GM10266 (cell line): ENCODE results near the gene DLGAP4.

Experiments
- DNase-seq: peaks from one replicate; pipeline ENCODE4 v3.0.0; 2012; ENCODE audit errors: extremely low spot score
- TF ChIP-seq, protein P1 (sequence below): IDR thresholded peaks from 2 replicates; pipeline ENCODE4 v1.5.1; 2012; ENCODE audit warnings: mild to moderate bottlenecking, low read depth; ENCODE audit not compliant: control insufficient read depth, insufficient read depth; ENCODE audit errors: missing control alignments

DLGAP4 gene

DNA sequence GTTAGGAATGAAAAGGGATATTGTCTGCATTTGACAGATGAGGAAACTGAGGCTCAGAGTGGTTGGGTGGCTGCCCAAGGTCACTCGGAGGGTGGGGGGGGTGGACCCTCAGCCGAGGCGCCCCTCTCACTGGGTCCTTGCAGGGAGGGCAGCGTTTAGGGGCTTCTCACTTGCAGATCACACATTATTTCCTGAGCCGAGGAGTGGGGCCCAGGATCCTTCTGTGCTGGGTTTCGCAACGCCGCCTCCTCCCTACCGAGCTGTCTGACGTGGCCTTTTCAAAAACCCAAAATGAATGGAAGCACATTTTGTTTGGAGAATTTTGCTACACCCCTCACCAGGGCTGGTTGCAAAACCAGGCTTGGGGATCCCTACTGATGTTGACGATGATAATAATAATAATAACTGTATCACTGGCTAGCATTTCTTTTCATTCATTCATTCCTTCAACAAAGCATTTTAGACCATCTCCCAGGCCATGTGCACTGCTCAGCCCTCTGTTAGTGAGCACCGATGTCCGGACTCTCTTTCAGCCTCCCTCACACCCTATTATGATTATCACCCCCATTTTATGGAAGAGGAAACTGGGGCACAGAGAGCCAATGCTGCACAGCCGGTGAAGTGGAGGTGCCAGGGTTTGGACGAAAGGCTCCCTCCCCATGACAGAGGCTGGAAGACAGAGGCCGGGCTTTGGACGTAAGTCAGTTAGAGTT lies 5.2 kb downstream of the DLGAP4 start:
- peak; percentile 4 for DNase-seq
- TF ChIP-seq, protein P1, sequence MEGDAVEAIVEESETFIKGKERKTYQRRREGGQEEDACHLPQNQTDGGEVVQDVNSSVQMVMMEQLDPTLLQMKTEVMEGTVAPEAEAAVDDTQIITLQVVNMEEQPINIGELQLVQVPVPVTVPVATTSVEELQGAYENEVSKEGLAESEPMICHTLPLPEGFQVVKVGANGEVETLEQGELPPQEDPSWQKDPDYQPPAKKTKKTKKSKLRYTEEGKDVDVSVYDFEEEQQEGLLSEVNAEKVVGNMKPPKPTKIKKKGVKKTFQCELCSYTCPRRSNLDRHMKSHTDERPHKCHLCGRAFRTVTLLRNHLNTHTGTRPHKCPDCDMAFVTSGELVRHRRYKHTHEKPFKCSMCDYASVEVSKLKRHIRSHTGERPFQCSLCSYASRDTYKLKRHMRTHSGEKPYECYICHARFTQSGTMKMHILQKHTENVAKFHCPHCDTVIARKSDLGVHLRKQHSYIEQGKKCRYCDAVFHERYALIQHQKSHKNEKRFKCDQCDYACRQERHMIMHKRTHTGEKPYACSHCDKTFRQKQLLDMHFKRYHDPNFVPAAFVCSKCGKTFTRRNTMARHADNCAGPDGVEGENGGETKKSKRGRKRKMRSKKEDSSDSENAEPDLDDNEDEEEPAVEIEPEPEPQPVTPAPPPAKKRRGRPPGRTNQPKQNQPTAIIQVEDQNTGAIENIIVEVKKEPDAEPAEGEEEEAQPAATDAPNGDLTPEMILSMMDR, result no peak

DNA sequence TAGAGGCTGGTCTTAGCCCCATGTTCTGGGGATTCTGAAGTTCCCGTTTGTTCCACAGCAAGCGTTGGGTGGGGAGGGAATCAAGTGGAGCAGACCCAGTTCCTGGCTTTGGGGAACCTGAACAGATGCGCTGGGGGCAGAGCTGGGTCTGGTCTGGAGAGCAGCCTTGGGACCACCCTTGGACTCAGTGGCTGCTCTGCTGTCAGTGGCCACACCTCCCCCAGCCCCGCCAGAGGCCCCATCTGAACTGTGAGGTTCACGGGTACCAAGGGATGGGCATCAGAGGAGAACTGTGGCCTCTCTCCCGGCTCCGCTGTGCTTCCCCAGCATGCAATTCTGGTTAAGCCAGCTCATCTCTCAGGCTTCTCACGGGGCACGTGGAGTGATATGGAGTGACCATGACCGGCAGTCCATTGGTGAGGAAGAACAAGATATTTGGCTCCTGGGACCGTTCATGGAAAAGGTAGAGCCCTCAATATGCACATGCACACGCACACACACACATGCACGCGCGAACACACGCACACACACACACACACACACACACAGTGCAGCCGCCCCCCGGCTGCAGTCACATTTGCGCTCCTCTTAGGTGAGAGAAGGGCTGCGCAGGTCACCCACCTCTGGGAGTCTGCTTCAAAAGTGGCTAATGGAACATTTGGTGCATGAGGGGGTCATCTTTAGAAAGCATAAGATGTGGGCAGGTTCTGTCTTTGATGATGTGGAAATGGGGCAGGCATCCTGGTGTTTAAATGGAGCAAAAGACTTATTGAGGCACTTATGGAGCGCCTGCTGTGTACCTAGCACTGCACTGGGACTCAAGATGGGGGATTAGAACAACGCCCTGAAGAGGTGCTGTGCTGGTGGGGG lies 6.0 kb downstream of the DLGAP4 start:
- peak; percentile 9 for DNase-seq
- TF ChIP-seq, protein P1, result no peak

DNA sequence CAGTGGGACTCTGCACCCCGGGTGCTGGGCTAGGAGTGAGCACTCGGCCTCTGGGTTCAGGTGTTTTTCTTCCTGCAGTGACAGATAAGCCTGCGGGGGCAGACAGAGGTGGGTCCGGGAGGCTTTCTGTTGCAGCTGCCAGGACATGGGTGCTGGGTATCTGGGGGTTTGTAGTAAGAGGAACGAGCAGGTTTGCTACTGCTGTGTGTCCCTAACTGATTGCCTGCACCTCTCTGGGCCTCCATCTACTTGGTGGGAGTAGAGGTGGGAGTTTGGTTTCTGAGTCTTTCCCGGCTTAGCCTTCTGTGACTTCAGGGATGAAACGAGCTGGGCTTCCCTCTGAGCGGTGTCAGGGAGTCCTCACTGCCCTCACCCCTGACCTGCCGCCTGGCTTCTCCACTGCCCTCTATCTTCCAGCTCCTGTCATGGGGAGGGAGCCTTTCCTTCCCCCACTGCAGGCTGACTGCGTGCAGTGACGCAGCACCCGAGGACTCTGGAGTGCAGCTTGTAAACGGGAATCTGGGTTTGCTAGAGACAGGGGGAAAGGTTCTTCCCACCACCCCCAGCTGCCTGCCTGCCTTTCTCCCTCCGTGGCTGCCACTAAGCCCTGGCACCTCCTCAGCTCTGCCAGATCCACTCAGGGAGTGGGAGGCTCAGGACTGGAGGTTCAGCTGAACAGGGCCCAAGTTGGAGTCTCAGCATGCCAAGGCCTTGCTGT lies 6.7 kb downstream of the DLGAP4 start:
- DNase-seq, result no peak
- TF ChIP-seq, protein P1, result no peak

- DNase-seq, result no peak
- TF ChIP-seq, protein P1, result no peak
Observed at GRCh38 chr20:36313476-36313875, 7.3 kb downstream of the DLGAP4 start.

- DNase-seq, result no peak
- TF ChIP-seq, protein P1, result no peak
Observed at GRCh38 chr20:36313926-36314325, 7.8 kb downstream of the DLGAP4 start.

GRCh38 chr20:36314734-36315544 lies 8.8 kb downstream of the DLGAP4 start:
- DNase-seq, result no peak
- TF ChIP-seq, protein P1, result no peak
